Measurements from ENCODE around the gene AGPAT3.

Gene AGPAT3

DNA sequence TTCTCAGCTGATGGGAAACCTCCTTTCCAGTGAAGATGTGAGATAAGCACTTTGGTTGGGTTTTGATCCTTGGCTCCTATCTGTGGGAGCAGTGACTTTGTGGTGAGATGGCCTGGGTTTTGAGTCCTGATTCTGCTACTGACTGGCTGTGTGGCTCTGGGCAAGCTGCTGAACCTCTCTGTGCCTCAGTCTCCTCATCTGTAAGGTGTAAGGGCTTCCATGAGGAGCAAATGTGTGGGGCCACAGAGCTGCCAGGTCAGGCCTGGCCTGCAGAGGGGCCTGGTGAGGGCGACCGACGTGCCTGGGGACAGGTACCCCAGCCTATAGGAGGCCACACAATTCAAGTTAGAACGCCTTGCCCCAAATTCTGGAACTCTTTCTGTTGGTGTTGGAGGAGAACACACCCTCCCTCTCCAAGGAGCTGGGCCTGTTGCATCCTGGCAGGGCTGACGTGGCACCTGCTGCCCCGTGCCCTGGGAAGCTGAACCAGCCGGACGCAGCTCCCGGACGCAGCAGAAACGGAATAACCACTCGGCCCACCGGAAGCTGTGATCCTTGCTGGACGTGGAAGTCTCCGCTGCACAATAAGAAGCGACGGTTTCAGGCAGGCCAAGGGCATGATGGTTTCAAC is 62.7 kb downstream of the AGPAT3 start:
- Histone ChIP-seq H3K27ac (no peak overlapping the region), H3K4me3 (ENCODE audit: low read depth, low read length) (no peak overlapping the region), H3K27me3 (replicated peaks) (no peaks in the 10 kb centered on the region), H3K36me3 (replicated peaks) (peaks cover 5% of the 10 kb centered on the region)
- in situ Hi-C loops (cut with HindIII; ENCODE audit: low pct_ligation_motif_present, low sequenced_read_pairs): no loop called here
- TF ChIP-seq, protein P1, sequence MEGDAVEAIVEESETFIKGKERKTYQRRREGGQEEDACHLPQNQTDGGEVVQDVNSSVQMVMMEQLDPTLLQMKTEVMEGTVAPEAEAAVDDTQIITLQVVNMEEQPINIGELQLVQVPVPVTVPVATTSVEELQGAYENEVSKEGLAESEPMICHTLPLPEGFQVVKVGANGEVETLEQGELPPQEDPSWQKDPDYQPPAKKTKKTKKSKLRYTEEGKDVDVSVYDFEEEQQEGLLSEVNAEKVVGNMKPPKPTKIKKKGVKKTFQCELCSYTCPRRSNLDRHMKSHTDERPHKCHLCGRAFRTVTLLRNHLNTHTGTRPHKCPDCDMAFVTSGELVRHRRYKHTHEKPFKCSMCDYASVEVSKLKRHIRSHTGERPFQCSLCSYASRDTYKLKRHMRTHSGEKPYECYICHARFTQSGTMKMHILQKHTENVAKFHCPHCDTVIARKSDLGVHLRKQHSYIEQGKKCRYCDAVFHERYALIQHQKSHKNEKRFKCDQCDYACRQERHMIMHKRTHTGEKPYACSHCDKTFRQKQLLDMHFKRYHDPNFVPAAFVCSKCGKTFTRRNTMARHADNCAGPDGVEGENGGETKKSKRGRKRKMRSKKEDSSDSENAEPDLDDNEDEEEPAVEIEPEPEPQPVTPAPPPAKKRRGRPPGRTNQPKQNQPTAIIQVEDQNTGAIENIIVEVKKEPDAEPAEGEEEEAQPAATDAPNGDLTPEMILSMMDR (IDR thresholded peaks at IDR 0.05; ENCODE audit: low read depth, low read length, missing control alignments): no peak
- DNase-seq: no peak

GRCh38 chr21:43928222-43929125 is 63.5 kb downstream of the AGPAT3 start:
- H3K4me3 ChIP-seq (ENCODE audit: low read depth, low read length): no peak overlapping the region
- DNase-seq: no peak
- H3K27me3 ChIP-seq (replicated peaks): no peaks in the 10 kb centered on the region
- in situ Hi-C loops (cut with HindIII; ENCODE audit: low pct_ligation_motif_present, low sequenced_read_pairs): no loop called here
- TF ChIP-seq, protein P1 (IDR thresholded peaks at IDR 0.05; ENCODE audit: low read depth, low read length, missing control alignments): no peak
- H3K27ac ChIP-seq: no peak overlapping the region
- H3K36me3 ChIP-seq (replicated peaks): peaks cover 5% of the 10 kb centered on the region

GRCh38 chr21:43929217-43929971 is 64.4 kb downstream of the AGPAT3 start:
- TF ChIP-seq, protein P1 (IDR thresholded peaks at IDR 0.05; ENCODE audit: low read depth, low read length, missing control alignments): no peak
- no peak overlapping the region for H3K27ac ChIP-seq
- DNase-seq: no peak
- no peak overlapping the region for H3K4me3 ChIP-seq (ENCODE audit: low read depth, low read length)
- in situ Hi-C loops (cut with HindIII; ENCODE audit: low pct_ligation_motif_present, low sequenced_read_pairs): no loop called here
- no peaks in the 10 kb centered on the region for H3K27me3 ChIP-seq (replicated peaks)
- peaks cover 5% of the 10 kb centered on the region for H3K36me3 ChIP-seq (replicated peaks)

- peaks cover 2% of the 10 kb centered on the region for H3K36me3 ChIP-seq (replicated peaks)
- H3K27ac ChIP-seq: no peak overlapping the region
- DNase-seq: no peak
- no peak overlapping the region for H3K4me3 ChIP-seq (ENCODE audit: low read depth, low read length)
- in situ Hi-C loops (cut with HindIII; ENCODE audit: low pct_ligation_motif_present, low sequenced_read_pairs): no loop called here
- H3K27me3 ChIP-seq (replicated peaks): no peaks in the 10 kb centered on the region
- TF ChIP-seq, protein P1 (IDR thresholded peaks at IDR 0.05; ENCODE audit: low read depth, low read length, missing control alignments): no peak
Observed at GRCh38 chr21:43930074-43930847, 65.2 kb downstream of the AGPAT3 start.

DNA sequence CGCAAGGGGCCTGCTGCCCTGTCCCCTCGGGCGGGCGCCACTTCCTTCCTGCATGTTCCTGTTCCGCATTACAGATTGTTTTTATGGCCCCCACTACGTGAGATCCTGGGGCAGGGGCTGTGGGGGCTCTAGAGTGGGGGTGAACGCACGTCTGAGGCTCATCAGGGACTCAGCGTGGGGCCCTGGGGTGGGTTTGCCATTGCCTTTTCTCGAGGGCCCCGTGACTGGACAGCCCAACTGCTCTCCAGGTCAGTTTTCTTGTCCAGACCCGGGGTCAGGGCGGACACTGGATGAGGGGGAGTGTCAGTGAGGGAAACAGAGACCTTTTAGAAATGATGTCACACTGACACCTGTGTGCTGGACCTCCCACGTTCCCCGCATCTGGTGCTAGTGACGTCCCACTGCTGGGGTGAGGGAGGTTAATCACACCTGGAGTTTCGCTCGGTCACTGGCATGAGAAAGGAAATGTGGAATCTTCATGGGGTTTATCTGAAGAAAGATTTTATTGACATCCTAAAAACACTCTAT is 65.9 kb downstream of the AGPAT3 start:
- Histone ChIP-seq H3K27ac (no peak overlapping the region), H3K36me3 (replicated peaks) (peaks cover 2% of the 10 kb centered on the region), H3K27me3 (replicated peaks) (no peaks in the 10 kb centered on the region), H3K4me3 (ENCODE audit: low read depth, low read length) (no peak overlapping the region)
- TF ChIP-seq, protein P1 (IDR thresholded peaks at IDR 0.05; ENCODE audit: low read depth, low read length, missing control alignments): no peak
- no peak for DNase-seq
- in situ Hi-C loops (cut with HindIII; ENCODE audit: low pct_ligation_motif_present, low sequenced_read_pairs): no loop called here
